NCI-H510A treated with DMSO at 0.1 percent for 48 hours (cell line): ENCODE data around the gene HEXIM2.
"Not testable (repeated sequence)": the region's sequence is repeated elsewhere in the genome, so short reads cannot be mapped to it uniquely, and the experiment has no call there.

ENCODE experiments used
- DNase-seq: peaks from one replicate; lab custom pipeline; 2025; lab: John Stamatoyannopoulos, UW

The HEXIM2 gene, protein sequence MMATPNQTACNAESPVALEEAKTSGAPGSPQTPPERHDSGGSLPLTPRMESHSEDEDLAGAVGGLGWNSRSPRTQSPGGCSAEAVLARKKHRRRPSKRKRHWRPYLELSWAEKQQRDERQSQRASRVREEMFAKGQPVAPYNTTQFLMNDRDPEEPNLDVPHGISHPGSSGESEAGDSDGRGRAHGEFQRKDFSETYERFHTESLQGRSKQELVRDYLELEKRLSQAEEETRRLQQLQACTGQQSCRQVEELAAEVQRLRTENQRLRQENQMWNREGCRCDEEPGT

DNA sequence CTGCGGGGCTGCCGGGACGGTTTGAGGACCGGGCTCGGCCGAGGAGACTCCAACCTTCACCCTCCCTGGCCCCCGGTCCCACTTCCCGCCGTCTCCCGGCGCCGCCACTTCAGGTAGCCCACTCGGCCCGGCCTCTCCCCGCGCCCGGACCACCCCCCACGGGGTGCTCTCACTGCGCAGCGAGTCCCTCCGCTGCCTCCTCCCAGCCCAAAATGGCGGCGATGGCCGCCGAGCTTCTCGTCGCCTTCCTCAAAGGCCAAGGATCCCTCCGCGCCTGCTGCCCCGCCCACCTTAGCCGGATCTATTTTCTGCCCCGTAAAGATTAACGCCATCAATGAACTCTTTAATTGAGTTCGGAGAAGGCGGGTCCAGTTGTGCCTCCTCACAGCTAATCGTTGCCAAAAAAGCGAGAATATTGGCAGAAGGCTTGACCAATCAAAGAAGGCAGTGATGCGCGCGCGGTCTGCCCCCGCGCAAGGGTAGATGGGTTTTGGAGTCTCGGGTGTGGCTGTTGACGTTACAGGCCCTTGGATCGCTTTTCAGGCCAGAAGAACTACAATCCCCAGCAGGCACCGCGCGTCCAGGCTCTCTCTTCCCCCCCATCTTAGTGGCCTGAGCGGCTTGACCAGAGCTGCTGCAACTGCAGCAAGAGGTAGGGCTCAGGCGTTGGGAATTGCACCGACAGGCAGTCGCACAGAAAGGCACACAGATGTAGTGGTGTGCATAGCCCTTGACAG lies at the start of gene HEXIM2:
TSS of gene HEXIM2 (plus strand) at position 588 of the 737 bp plus-strand sequence. CDS start 919 bp downstream, outside the sequence.
- peak; percentile 99 for DNase-seq

DNA sequence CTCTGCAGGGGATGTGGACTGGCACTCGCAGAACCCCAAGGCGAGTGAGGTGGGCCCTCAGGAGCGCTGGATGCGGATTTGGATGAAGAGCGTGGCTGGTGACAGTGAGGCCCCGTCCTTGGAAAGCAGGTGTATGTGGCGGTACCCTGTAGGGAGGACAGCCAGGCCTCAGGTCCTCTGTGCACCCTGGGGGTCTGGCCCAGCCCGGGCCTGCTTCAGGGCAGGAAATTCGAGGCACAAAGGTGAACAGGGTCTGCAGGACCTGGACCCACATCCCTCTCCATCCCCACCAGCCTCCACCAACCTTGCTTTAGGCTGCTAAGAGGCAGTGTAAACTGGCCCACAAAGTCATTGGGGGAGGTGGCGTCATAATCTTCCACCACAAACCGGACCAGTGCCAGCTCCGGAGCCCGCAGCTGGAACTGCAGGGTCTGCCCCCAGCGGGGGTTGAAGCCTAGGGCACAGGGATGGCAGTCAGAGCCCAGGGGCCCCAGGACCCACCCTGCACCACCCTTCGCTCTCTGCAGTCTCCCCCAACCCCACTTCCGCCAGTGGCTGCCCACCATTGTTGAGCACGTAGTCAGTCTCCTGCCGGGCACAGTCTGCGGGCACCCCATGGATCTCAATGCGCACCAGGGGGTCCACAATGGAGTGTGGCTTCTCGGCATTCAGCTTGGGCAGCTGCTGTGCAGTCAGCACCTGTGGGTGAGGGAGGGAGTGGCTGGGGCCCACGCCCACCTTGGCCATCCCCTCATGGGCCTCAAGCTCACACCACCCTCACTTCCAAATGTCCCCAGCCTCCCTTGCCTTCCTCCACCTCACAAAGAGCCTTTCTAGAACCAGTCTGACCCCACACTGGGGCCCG lies 48.9 kb upstream of the HEXIM2 start:
- DNase-seq, result no peak

DNA sequence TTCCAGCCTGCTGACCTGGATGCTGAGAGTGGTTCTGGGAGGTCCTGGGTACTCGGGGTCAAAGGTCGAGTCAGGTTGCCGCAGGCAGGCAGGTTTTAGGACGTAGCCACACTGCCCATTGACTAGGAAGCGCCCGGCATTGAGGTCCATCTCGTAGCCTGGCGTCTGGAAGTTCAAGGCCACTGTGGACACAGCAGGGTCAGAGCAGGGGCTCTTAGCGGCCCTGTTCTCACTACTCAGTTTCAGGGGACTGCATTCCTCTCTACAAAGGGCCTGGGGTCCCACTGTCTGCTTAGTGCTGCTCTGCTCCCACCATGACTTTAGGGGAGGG lies 48.3 kb upstream of the HEXIM2 start:
- DNase-seq, result no peak

DNA sequence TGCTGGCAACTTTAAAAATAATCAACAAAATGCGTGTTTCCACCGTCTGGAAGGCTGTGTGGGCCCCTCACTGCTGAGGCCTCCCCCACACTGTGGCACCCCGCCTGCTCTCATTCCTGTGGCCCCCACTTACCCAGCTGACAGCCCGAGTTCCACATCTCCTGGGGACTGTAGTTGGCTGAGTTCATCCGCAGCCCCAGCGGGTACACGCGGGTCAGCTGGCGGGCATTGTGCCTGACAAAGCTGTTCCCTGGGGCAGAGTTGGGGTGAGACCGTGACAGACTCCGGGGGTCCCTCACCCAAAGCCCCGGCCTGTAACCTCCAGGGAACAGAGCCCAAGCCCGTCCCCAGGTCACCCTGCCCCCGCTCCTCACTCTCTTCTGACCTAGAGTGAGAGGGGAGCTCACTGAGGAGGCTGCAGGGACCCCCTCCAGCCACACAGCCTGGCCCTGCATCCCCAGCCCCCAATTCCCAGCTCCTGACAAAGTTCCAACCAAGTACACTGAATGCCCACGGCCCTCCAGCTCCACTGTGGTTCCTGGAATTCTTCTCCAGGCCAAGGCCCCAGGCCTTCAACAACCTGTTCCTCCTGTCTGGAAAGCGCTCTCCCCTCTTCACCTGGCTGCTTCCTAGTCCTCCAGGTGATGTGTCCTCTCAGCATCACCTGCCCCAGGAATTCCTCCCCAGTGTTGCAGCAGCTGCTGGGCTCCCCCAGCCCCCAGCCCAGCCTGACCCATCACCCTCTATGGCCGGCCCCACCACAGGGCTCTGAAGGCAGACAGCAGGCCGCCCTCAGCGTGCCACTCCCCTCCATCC lies 47.4 kb upstream of the HEXIM2 start:
- no peak for DNase-seq

DNA sequence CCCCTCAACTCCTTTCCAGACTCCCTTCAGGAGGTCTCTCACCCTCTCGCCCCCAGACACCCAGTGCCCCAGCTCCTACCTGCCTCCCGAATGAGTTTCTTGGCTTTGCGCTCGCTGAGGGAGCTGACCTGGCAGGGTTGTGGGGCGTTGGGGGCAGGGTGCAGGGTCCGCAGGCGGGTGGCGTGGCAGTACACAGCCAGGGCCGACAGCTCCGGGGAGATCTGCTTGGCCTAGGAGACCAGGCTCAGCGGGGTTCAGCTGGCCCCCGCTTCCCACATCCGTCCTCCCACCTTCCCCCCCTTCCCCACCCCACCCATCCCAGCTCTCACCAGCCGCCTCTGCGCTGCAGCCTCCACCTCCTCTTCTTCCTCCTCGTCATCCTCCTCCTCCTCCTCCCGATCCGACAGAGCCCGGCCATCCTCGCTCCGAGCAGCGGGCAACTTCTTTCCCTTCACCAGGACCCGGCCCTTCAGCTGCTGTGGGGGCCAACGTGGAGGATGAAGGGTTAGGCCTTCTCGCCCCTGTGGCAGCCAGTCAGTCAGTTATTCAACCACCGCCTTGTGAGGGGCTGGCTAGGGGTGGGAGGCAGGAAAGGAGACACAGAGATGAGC lies 46.6 kb upstream of the HEXIM2 start:
- no peak for DNase-seq

DNA sequence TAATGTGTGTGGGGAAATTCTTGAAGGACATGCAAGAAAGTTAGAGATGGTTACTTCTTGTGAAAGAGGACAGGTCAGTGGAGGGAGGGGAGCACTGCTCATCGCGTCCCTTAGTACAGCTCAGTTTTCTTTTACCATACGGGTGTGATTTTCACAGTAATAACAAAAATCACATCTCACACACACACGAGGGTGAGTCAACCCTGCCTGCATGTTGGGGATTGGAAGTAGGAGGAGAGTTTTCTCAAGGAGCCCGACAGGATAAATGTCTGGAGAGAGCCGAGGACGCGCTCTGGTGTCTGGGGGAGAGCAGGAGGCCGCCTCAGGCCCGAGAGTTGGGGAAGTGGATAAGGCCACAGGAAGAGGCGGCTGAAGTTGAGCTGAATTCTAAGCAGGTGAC lies 45.8 kb upstream of the HEXIM2 start:
- no peak for DNase-seq

DNA sequence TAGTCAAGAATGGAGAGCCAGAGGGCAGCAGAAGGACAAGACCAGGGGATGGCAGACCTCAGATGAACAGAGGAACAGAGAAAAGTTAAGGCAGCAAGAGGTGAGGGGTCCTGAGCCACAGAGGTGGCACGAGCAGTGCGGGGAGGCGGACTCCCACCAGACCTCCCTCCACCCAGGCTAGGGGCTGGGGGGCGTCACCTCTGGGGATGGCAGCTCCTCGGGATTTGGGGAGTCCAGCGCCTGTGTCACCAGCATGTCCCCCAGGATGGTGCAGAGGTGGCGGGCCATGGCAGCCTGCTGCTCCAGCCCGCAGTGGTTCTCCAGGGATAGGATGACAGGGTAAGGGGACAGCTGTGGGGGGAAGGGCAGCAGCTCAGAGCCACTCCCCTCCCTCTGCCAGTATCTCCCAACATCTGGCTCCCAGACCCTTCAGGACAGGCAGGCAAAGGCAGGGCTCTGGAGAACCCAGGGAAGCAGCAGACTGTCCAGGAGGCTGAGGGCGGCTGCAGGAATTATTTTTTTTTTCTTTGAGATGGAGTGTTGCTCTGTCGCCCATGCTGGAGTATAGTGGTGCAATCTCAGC lies 45.1 kb upstream of the HEXIM2 start:
- DNase-seq, result no peak

DNA sequence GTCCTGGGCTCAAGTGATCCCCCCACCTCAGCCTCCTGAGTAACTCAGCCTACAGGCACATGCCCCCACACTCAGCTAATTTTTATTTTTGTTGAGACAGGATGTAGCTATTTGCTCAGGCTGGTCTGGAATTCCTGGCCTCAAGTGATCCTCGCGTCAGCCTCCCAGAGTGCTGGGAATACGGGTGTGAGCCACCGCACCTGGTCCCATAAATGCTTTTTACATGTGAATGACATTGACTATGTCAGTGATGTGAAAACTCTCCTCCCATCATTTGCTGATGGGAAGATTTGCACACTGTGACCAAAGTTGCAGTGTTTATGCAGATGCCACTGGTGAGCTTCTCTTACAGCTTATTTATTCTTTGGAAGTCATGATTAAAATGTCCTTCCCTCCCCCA lies 44.3 kb upstream of the HEXIM2 start:
- no peak for DNase-seq

DNA sequence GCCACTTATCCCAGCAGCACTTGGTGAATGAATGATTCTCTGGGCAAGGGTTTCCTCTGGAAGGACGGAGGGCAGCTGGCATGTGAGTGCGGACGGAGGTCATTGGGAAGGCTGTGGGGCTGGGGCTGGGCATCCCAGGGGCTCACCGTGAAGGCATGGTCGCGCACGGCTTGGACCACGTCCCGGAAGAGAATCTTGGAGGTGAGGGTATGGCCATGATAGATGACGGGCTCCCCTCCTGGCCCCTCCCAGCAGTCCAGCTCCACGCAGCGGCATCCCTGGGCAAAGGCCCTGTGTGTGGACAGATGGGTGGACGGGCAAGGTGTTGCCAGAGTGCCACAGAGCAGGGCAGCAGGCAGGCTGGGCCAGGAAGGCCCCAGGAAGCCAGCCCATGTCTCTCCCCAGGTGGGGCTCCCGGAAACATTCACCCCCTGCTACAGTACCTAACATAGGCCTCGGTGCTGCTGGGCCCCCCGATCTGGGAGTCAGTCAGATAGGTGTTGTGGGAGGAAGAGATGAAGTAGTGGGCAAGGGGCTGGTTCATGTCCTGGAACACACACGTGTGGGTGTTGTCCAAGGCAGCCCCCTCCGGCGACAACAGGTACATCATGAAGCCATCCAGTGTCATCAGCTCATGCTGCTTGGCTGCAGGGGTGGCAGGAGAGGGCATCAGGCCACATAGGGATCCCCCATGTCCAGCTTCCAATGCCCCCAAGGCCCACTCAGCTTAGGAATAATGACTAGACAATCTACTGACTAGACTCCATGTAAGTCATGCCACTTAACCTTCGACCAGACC lies 43.6 kb upstream of the HEXIM2 start:
- no peak for DNase-seq

DNA sequence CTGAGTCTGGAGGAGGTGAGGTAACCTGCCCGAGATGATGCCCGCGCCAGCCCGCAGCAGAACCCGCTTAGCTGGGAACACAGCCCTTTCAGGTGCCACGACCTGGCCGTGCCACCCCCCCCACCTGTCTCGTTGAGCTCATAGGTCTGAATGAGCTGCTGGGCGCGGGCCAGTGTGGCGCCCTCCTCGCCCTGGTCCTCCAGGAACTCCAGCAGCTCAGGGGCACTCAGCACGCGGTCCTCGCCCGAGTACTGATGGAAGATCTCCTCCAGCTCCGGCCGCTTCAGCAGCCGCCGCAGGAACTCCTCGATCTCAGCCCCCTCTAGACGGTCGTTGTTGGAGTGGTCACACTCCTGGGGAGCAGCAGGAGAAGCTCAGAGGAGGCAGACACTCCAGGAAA lies 43.0 kb upstream of the HEXIM2 start:
- DNase-seq, result no peak

DNA sequence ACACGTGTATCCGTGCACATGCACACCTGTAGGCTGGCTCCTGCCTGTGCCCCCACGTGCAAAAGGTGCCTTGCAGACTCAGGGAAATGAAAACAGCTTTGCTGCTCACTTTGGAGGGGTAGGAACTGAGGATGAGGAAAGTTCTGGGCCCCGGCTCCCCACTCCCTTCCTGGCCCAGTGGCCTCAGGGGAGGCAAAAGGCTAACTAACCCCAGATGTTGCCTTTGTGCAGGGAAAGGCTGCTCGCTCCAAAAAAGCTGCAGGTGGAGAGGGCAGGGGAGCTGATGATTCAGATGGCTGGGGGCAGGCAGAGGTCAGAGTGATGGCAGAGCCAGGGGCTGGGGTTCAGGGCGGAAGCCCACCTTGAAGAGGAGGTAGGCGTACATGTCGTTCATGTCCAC lies 41.7 kb upstream of the HEXIM2 start:
- DNase-seq, result no peak

DNA sequence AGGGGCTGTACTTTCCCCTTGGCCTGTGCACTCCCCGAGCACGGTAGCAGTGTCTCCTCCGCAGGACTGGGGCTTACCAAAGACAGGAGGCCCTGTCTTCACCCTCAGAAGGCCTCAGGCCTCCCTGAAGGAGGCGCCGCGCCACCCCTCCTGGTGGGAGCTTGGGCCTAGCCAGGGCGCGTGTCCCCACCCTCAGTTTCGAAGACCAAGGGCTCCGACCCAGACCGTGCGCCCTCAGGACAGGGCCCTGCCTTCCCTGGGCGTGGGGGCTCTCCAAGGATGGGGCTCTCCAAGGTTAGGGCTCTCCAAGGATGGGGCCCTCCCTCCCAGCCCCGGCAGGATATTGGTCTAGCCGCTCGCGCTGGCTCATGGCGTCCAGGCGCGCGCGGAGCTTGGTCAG lies 41.1 kb upstream of the HEXIM2 start:
- no peak for DNase-seq

DNA sequence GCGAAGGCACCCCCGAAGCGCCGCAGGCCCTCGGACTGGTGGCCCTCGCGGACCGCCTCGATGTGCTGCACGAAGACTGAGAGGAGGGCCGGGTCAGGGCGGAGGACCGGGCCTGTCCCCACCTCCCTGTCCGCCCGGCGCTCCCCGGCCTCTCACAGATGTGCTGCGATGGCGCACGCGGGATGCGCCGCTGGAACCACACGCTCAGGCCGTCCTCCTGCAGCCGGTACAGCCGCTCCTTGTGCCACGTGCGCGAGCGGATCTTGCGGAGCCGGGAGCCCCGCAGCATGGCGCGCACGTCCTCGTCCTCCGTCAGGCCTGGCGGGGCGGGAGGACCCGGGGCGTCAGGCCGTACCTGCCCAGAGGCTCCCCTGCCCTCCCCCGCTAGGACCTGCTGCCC lies 40.6 kb upstream of the HEXIM2 start:
- no peak for DNase-seq

DNA sequence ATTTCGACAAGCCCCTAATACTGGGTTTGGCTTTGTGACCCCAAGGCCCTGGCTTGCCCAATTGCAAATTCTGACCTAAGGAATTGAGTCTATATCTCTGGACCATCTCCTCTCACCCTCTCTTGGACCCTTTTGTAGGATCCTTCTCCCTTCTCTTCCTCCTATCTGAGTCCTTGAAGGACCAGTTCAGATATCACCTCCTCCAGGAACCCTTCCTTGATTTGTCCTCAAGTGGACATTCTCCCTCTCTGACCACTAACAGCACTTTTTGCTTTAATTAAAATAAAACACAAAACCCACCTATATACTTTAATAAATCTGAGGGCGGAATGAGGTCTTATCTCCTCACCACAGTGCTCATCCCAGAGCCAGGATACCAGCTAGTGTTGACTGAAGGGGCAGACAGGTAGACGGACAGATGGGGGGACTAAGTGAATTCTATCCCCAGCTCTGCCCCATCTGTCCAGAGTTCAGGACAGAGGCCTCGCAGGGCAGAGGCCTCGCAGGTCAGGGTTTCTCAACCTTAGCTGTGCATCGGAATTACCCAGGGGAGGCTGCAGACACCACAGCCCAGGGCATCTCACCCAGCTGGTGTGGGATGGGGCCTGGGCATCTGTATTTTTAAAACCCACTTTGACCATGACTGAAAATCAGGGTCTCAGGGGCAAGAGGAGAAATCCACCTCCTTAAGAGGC lies 38.5 kb upstream of the HEXIM2 start:
- DNase-seq, result no peak

DNA sequence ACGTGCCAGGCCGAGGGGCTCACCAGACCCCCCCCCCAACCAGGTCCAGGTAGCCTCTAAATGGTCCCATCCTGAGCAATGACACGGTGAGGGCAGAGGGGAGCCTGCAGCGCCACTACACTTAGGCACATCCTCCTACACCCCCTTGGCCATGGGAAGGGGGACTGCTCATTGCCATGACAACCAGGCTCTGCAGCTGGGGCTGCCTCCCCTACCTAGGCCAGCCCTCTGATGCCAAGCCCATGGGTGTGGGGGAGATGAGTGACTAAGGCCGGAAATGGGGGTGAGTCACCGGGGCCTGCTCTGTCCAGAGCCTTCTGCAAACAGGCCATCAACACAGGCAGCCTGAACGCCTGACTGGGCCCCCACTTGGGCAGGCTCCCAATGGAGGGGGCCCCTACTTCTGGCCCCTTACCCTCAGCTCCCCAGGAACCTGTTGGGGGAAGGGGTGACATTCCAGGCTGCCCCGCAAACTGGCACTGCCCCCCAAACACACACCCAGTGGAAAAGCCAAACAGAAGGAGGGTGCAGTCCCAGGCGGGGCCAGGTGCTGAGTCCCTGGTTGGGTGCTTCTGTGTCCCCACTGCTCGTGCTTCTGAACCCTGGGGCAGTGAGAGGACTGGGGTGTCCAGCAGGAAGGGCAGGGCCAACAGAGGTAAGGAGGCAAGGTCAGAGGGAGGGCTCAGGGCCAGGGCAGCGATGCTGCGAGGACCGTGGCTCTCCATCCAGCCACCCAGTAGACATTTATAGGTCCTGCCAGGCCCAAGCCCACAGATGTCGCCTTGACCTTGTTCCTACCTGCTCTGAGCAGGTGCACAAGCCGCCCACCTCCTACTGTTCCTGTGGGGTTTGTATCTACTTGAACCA lies 37.5 kb upstream of the HEXIM2 start:
- no peak for DNase-seq

DNA sequence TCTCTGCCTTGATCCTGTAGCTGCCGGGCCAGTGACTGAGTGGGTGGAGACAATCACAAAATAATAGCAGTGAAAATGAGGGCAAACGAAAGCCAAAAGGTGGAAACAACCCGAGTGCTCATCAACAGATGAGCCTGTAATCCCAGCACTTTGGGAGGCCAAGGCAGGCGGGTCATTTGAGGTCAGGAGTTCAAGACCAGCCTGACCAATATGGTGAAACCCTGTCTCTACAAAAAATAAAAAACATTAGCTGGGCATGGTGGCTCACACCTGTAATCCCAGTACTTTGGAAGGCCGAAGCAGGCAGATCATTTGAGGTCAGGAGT lies 36.9 kb upstream of the HEXIM2 start:
- DNase-seq, result not testable (repeated sequence)

DNA sequence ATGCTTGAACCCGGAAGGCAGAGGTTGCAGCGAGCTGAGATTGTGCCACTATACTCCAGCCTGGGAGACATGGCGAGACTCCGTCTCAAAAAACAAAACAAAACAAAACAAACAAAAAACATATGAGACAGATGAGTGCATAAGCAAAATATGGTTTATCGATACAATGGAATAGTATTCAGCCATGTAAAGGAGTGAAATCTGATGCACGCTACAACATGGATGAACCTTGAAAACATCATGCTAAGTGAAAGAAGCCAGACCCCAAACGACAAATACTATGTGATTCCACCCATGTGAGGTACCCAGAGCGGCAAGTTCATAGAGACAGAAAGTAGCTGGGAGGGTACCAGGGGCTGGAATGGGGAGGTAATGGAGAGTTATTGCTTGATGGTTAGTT lies 36.2 kb upstream of the HEXIM2 start:
- no peak for DNase-seq

DNA sequence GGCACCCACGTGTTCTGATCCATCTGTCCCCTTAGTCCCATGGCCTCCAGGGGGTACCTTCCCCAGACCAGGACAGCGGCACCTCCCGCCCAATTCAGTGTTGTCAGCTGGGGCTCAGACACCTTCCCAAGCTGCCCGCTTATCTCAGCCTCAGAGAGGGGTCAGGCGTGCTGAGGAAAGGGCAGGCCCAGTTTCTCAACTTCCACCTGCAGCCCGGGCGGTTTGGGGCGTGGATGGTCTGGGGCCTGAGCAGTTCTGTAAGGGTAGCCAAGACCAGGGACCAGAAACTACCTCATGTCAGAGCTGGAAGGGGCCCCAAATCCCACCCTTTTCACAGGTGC lies 34.5 kb upstream of the HEXIM2 start:
- DNase-seq, result no peak
